Measurements from ENCODE around the gene AK1. TPM values are rescaled to one million over a fixed set of nuclear protein-coding genes. Genes with fewer than 3 reads are reported as not detected.
A peak's percentile ranks its signal among the peaks of the same experiment; 100 is the strongest.
"Not testable (repeated sequence)": the region's sequence is repeated elsewhere in the genome, so short reads cannot be mapped to it uniquely, and the experiment has no call there.

Gene AK1
- total and polyA plus RNA-seq, 4 donors = 63.8 to 386 (median 113) TPM

DNA sequence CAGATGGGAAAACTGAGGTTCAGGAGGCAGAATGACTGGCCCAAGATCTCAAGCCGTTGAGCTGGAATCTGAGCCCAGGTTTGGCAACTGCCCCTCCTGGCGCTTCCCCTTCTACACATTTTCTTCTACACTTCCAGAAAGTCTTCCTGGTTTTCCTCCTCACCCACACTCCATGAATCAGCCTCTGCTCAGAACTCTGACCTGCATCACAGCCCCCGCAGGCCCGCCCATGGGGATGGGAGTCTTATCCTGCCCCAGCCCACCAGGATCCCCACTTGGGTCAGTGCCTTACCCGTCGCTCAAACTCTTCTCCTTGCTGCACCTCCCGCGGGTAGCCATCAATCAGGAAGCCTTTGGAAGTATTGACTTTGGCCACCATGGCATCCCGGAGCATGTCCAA, 5.9 kb downstream of the AK1 start:
- H3K4me1 ChIP-seq (ENCODE audit: control insufficient read depth in 5 of 5, insufficient read depth in 5 of 5, low read length in 5 of 5) = peaks cover 0 to 30% (median 22%) of the 10 kb centered on the region in 5 donors
- no peak overlapping the region for H3K4me3 ChIP-seq
- no peaks in the 10 kb centered on the region for H3K27me3 ChIP-seq (ENCODE audit: control insufficient read depth in 3 of 3, insufficient read depth in 3 of 3, low read length in 2 of 3)
- WGBS, 2 donors = 89 to 91% methylated on average over 9 of the region's 9 CpGs
- TF ChIP-seq, protein P1, sequence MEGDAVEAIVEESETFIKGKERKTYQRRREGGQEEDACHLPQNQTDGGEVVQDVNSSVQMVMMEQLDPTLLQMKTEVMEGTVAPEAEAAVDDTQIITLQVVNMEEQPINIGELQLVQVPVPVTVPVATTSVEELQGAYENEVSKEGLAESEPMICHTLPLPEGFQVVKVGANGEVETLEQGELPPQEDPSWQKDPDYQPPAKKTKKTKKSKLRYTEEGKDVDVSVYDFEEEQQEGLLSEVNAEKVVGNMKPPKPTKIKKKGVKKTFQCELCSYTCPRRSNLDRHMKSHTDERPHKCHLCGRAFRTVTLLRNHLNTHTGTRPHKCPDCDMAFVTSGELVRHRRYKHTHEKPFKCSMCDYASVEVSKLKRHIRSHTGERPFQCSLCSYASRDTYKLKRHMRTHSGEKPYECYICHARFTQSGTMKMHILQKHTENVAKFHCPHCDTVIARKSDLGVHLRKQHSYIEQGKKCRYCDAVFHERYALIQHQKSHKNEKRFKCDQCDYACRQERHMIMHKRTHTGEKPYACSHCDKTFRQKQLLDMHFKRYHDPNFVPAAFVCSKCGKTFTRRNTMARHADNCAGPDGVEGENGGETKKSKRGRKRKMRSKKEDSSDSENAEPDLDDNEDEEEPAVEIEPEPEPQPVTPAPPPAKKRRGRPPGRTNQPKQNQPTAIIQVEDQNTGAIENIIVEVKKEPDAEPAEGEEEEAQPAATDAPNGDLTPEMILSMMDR (IDR thresholded peaks at IDR 0.05; ENCODE audit: control extremely low read depth, extremely low read depth) = no peak
- peaks cover 0 to 29% (median 9%) of the 10 kb centered on the region in 4 donors for H3K36me3 ChIP-seq (ENCODE audit: control insufficient read depth in 4 of 4, insufficient read depth in 4 of 4, low read length in 4 of 4)
- no peak overlapping the region for H3K27ac ChIP-seq (ENCODE audit: low read depth in 1 of 2, low read length in 1 of 2)
- no peaks in the 10 kb centered on the region for H3K9me3 ChIP-seq (ENCODE audit: control insufficient read depth in 4 of 4, insufficient read depth in 3 of 4, low read length in 3 of 4)
- DNase-seq (no peak), ATAC-seq (ENCODE audit: insufficient read depth, low FRiP score) (no peak)
- no peak overlapping the region for H3K9ac ChIP-seq (ENCODE audit: insufficient read depth in 1 of 2, low read length in 2 of 2)

DNA sequence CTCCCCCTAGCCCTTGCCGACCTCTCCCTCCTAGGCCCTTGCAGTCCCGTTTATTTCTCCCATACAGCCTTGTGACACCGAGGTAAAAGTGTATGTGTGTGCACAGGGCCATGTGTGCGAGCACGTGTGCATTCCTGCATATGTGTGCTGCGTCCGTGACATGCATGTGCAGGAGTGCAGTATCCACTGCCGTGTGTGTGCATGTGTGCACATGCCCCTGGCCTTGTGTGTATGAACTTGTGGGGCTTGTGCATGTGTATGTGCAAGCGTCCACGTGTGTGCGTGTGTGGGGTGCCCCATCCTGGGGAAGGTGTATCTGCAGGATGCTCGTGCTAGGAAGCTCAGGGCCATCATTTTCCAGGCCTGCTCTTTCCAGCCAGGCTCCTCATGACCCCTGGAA, 6.6 kb downstream of the AK1 start:
- H3K9ac ChIP-seq (ENCODE audit: insufficient read depth in 1 of 2, low read length in 2 of 2) = no peak overlapping the region
- WGBS, 2 donors = 86 to 88% methylated on average over 12 of the region's 12 CpGs

DNA sequence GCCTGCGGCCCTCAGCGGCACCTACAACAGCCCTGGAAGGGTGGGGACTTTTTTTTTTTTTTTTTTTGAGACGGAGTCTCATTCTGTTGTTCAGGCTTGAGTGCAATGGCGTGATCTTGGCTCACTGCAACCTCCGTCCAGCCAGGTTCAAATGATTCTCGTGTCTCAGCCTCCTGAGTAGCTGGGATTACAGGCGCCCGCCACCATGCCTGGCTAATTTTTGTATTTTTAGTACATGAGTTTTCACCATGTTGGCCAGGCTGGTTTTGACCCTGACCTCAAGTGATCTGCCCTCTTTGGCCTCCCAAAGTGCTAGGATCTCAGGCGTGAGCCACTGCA, 7.4 kb downstream of the AK1 start:
- WGBS, 2 donors = 64 to 65% methylated on average over 9 of the region's 9 CpGs
- not testable (repeated sequence) for H3K27me3 ChIP-seq (ENCODE audit: control insufficient read depth in 3 of 3, insufficient read depth in 3 of 3, low read length in 2 of 3); DNase-seq; H3K27ac ChIP-seq (ENCODE audit: low read depth in 1 of 2, low read length in 1 of 2); H3K4me3 ChIP-seq; ATAC-seq (ENCODE audit: insufficient read depth, low FRiP score); H3K9ac ChIP-seq (ENCODE audit: insufficient read depth in 1 of 2, low read length in 2 of 2); H3K9me3 ChIP-seq (ENCODE audit: control insufficient read depth in 4 of 4, insufficient read depth in 3 of 4, low read length in 3 of 4)
- Histone ChIP-seq H3K4me1 (ENCODE audit: control insufficient read depth in 5 of 5, insufficient read depth in 5 of 5, low read length in 5 of 5) (peaks cover 0 to 17% (median 10%) of the 10 kb centered on the region in 5 donors), H3K36me3 (ENCODE audit: control insufficient read depth in 4 of 4, insufficient read depth in 4 of 4, low read length in 4 of 4) (peaks cover 0 to 29% (median 11%) of the 10 kb centered on the region in 4 donors)

More for the DNA sequence above, 6.6 kb downstream of the AK1 start:
- H3K36me3 ChIP-seq (ENCODE audit: control insufficient read depth in 4 of 4, insufficient read depth in 4 of 4, low read length in 4 of 4) = peaks cover 0 to 29% (median 9%) of the 10 kb centered on the region in 4 donors
- TF ChIP-seq, protein P1 (IDR thresholded peaks at IDR 0.05; ENCODE audit: control extremely low read depth, extremely low read depth) = no peak
- H3K9me3 ChIP-seq (ENCODE audit: control insufficient read depth in 4 of 4, insufficient read depth in 3 of 4, low read length in 3 of 4) = no peaks in the 10 kb centered on the region
- ATAC-seq (ENCODE audit: insufficient read depth, low FRiP score) (no peak), DNase-seq (no peak)
- H3K27me3 ChIP-seq (ENCODE audit: control insufficient read depth in 3 of 3, insufficient read depth in 3 of 3, low read length in 2 of 3) = no peaks in the 10 kb centered on the region
- no peak overlapping the region for H3K27ac ChIP-seq (ENCODE audit: low read depth in 1 of 2, low read length in 1 of 2)
- no peak overlapping the region for H3K4me3 ChIP-seq
- H3K4me1 ChIP-seq (ENCODE audit: control insufficient read depth in 5 of 5, insufficient read depth in 5 of 5, low read length in 5 of 5) = peaks cover 0 to 25% (median 17%) of the 10 kb centered on the region in 5 donors

DNA sequence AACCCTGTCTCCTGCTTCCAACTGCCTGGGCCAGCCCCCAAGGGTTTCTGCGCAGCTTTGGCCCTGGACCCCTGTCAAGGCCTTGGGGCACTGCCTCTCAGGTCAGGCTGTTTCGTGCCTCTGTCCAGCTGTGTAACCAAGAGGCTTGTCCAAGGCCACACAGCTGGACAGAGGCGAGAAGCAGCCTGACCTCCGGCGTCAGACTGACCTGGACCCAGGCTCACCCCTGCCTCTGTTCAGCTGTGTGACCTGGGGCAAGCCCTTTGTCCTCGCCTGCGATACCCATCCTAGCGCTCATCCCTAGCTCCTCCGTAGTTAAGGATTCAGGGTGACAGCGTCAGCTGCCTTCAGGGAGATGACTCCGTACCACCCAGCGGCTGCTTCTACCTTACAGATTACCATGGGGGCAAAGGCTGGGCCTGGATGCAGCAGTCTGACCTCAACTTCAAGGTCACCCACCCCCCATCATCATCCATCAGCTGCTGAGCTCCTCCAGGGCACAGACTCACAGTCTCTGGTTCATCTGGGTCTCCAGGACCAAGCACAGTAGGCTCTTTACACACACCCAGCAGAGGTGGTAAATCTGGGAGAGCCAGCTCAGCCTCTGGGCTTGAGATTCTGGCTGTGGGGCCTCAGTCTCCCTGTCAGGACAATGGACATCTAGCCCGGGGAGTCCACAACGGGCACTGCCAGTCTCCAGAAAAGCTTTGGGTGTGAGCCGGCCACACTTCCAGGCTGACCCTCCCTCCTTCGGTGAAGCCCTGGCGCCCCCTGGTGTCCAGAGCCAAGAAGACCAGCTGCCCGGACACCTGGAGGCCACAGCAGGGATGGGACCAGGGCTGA, 7.9 kb downstream of the AK1 start:
- DNase-seq (peak; percentile 83 to 90 (median 88)), ATAC-seq (ENCODE audit: insufficient read depth, low FRiP score) (peak; percentile 80)
- WGBS, 2 donors = 62 to 64% methylated on average over 18 of the region's 18 CpGs
- Histone ChIP-seq H3K9ac (ENCODE audit: insufficient read depth in 1 of 2, low read length in 2 of 2) (no peak overlapping the region), H3K4me1 (ENCODE audit: control insufficient read depth in 5 of 5, insufficient read depth in 5 of 5, low read length in 5 of 5) (peaks cover 0 to 14% (median 5%) of the 10 kb centered on the region in 5 donors), H3K4me3 (no peak overlapping the region), H3K9me3 (ENCODE audit: control insufficient read depth in 4 of 4, insufficient read depth in 3 of 4, low read length in 3 of 4) (no peaks in the 10 kb centered on the region), H3K27ac (ENCODE audit: low read depth in 1 of 2, low read length in 1 of 2) (peak overlapping the region; percentile 7 to 10), H3K36me3 (ENCODE audit: control insufficient read depth in 4 of 4, insufficient read depth in 4 of 4, low read length in 4 of 4) (peaks cover 0 to 29% (median 11%) of the 10 kb centered on the region in 4 donors), H3K27me3 (ENCODE audit: control insufficient read depth in 3 of 3, insufficient read depth in 3 of 3, low read length in 2 of 3) (no peaks in the 10 kb centered on the region)
- TF ChIP-seq, protein P1 (IDR thresholded peaks at IDR 0.05; ENCODE audit: control extremely low read depth, extremely low read depth) = peak; percentile 97

Data from lung (tissue), 12 donors.